ENCODE data around the gene CIAO3. TPM values are rescaled to one million over a fixed set of nuclear protein-coding genes. Genes with fewer than 3 reads are reported as not detected.
"Not testable (repeated sequence)": the region's sequence is repeated elsewhere in the genome, so short reads cannot be mapped to it uniquely, and the experiment has no call there.

The CIAO3 gene
- total RNA-seq, 2 donors from 2014 or later: 38.0 to 40.6 TPM

DNA sequence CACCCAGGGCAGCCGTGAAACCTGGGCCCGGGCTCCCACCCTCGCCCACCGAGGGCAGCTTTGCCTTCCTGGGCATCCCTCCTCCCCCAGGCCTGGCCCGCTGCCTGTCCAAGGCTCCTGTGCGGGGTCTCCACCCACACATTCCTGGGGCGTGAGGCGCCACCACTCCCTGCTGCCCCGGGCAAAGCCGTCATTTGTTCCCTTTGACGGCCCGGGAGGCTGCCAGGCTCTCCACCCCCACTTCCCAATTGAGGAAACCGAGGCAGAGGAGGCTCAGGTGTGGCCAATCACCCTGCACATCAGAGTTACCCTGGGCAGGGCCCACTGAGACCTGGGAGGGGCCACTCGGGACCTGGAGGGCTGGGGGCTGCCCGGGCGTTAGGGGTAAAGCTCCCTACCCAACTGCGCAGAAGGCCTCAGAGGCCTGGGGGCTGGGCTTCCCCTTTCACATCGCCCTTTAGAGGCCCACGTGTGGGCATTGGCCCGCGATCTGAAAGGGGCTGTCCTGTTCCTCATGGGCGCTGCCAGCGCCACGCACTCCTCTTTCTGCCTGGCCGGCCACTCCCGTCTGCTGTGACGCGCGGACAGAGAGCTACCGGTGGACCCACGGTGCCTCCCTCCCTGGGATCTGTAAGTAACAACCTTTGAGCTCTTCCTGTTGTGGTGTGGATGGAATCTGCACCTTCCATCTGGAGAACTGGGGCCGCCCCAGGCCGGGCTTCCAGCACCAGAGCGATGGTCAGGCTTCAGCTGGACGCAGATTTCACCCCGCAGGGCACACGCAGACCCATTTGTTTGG lies 19.9 kb upstream of the CIAO3 start, which contains the start of gene MSLN:
Gene MSLN, plus strand, starts transcription at position 190 of the 799 bp plus-strand sequence. CDS start 1,947 bp downstream, outside the sequence.
- ATAC-seq (replicated peaks in 1 of 2) (no peak), DNase-seq (no peak)
- H3K4me3 Mint-ChIP-seq: no peak within 1 kb of the TSS
- H3K27me3 Mint-ChIP-seq (ENCODE audit: low read depth): no peaks in the 10 kb centered on the region
- no peaks in the 10 kb centered on the region for H3K4me1 Mint-ChIP-seq (ENCODE audit: low read depth)
- H3K9me3 Mint-ChIP-seq: no peaks in the 10 kb centered on the region
- H3K27ac Mint-ChIP-seq: no peak within 1 kb of the TSS
- H3K36me3 Mint-ChIP-seq (ENCODE audit: insufficient read depth in 2 of 2): no peaks in the 10 kb centered on the region

GRCh38 chr16:760065-760464 lies 19.3 kb upstream of the CIAO3 start:
- ATAC-seq (replicated peaks in 1 of 2): no peak
- Mint-ChIP-seq H3K4me1 (ENCODE audit: low read depth) (no peaks in the 10 kb centered on the region), H3K27ac (no peak overlapping the region), H3K36me3 (ENCODE audit: insufficient read depth in 2 of 2) (no peaks in the 10 kb centered on the region), H3K27me3 (ENCODE audit: low read depth) (no peaks in the 10 kb centered on the region), H3K9me3 (no peaks in the 10 kb centered on the region), H3K4me3 (no peak overlapping the region)
- DNase-seq: no peak

DNA sequence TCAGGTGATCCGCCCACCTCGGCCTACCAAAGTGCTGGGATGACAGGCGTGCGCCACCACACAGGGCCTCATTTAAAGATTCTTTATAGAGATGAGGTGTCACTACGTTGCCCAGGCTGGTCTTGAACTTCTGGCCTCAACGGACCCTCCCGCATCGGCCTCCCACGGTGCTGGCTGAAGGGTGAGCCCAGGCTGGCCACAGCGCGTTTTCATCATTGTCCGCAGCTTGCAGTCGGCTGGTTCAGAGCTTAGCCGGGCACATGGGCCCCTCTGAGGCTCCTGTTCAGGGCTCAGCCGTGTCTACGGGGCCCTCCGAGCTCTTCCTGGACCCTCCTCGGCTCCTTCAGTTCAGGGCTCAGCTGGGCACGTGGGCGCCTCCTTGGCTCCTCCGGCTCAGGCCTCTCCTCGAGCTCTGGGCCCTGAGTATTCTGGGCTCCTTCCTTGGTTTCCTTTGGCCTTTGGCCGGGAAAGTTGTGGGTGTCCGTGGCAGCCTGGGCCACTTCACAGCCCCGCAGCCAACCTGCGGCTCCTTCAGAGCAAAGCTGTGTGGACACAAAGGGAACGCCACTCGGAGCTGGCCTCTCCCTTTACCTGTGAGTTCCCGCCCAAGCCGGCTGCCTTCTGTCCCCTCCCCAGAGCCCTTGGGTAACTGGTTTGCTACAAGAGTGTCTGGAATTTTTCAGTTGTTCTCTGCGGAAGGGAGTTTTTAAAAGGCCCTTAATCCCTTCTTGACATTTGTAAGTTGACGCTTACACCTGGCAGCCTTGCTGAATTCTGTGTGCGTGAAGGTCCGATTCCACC lies 18.5 kb upstream of the CIAO3 start:
- Mint-ChIP-seq H3K4me3 (no peak overlapping the region), H3K36me3 (ENCODE audit: insufficient read depth in 2 of 2) (no peaks in the 10 kb centered on the region), H3K27me3 (ENCODE audit: low read depth) (no peaks in the 10 kb centered on the region), H3K9me3 (no peaks in the 10 kb centered on the region), H3K4me1 (ENCODE audit: low read depth) (no peaks in the 10 kb centered on the region), H3K27ac (no peak overlapping the region)
- DNase-seq (no peak), ATAC-seq (replicated peaks in 1 of 2) (no peak)

- Mint-ChIP-seq H3K9me3 (no peaks in the 10 kb centered on the region), H3K27ac (no peak overlapping the region), H3K4me1 (ENCODE audit: low read depth) (no peaks in the 10 kb centered on the region), H3K36me3 (ENCODE audit: insufficient read depth in 2 of 2) (no peaks in the 10 kb centered on the region), H3K4me3 (no peak overlapping the region), H3K27me3 (ENCODE audit: low read depth) (no peaks in the 10 kb centered on the region)
- DNase-seq (no peak), ATAC-seq (replicated peaks in 1 of 2) (peak; percentile 22 to 66)
These were observed 15.6 kb upstream of the CIAO3 start for GRCh38 chr16:756428-756827.

GRCh38 chr16:754656-755055 lies 13.9 kb upstream of the CIAO3 start:
- no peak overlapping the region for H3K4me3 Mint-ChIP-seq
- H3K27ac Mint-ChIP-seq: no peak overlapping the region
- H3K36me3 Mint-ChIP-seq (ENCODE audit: insufficient read depth in 2 of 2): no peaks in the 10 kb centered on the region
- no peak for DNase-seq
- no peaks in the 10 kb centered on the region for H3K27me3 Mint-ChIP-seq (ENCODE audit: low read depth)
- no peaks in the 10 kb centered on the region for H3K4me1 Mint-ChIP-seq (ENCODE audit: low read depth)
- ATAC-seq (replicated peaks in 1 of 2): no peak
- no peaks in the 10 kb centered on the region for H3K9me3 Mint-ChIP-seq

GRCh38 chr16:754121-754607 lies 13.4 kb upstream of the CIAO3 start:
- not testable (repeated sequence) for H3K9me3 Mint-ChIP-seq; H3K27me3 Mint-ChIP-seq (ENCODE audit: low read depth); H3K4me1 Mint-ChIP-seq (ENCODE audit: low read depth); ATAC-seq (replicated peaks in 1 of 2); H3K36me3 Mint-ChIP-seq (ENCODE audit: insufficient read depth in 2 of 2); DNase-seq; H3K27ac Mint-ChIP-seq; H3K4me3 Mint-ChIP-seq

- ATAC-seq (replicated peaks in 1 of 2) (no peak), DNase-seq (no peak)
- no peaks in the 10 kb centered on the region for H3K4me1 Mint-ChIP-seq (ENCODE audit: low read depth)
- H3K36me3 Mint-ChIP-seq (ENCODE audit: insufficient read depth in 2 of 2): no peaks in the 10 kb centered on the region
- H3K27me3 Mint-ChIP-seq (ENCODE audit: low read depth): no peaks in the 10 kb centered on the region
- no peaks in the 10 kb centered on the region for H3K9me3 Mint-ChIP-seq
- H3K27ac Mint-ChIP-seq: no peak overlapping the region
- H3K4me3 Mint-ChIP-seq: no peak overlapping the region
These were observed 11.2 kb upstream of the CIAO3 start for GRCh38 chr16:752007-752312.

DNA sequence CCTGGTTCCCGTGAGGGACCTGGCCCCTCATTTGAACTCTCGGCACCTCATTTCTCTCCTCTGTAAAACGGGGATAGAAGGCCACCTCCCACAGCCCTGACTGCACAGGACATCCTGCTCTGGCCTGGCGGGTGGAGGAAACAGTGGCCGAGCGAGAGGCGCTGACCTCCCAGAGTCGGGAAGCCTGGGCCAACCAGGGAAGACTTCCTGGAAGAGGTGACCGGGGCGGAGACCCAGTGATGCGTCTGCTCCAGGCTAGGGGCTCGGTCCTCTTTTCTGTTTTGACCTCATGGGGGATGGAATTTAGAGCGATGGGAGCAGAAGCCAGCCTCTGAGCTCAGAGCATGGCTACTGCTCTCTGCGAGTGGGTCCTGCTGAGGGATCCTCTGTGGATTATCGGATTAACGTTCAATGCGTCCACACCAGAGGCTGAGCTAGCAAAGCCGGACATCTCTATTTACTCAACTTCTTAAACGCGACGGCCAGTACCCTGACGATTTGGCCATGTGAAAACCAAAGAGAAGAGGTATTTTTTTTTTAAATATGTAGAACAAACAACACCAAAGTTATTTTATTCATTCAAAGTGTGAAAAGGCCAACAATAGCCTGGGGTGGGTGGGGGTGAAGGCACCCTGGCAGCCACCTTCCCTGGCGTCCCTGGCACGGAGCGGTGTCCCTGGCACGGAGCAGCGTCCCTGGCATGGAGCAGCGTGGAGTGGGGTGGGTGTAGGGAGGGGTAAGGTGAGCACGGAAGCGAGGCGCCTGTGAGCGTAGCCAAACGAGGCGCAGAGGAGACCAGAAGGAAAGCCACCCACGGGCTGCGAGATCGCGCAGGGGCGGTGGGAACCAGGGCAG lies 10.6 kb upstream of the CIAO3 start:
- no peaks in the 10 kb centered on the region for H3K9me3 Mint-ChIP-seq
- ATAC-seq (replicated peaks in 1 of 2) (no peak), DNase-seq (no peak)
- H3K27ac Mint-ChIP-seq: no peak overlapping the region
- no peaks in the 10 kb centered on the region for H3K36me3 Mint-ChIP-seq (ENCODE audit: insufficient read depth in 2 of 2)
- H3K4me1 Mint-ChIP-seq (ENCODE audit: low read depth): no peaks in the 10 kb centered on the region
- no peaks in the 10 kb centered on the region for H3K27me3 Mint-ChIP-seq (ENCODE audit: low read depth)
- no peak overlapping the region for H3K4me3 Mint-ChIP-seq

DNA sequence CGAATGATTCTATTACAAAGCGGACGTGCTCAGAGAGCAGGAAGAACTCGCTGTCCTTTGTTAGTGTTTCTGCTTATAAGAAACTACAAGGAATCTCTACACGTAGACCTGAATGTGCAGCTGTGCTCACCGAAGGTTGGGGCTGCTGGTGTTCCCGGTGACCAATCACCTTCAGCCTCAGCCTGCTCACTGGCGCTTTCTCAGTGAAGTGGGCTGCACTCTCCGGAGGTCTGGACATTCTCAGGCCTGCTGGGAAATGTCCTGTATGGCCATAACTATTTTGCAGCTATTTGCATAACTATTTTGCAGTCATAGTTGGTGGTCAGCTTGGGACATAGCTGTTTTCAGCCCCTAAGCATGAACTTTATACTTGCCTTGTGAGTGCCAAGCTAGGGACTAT lies 9.7 kb upstream of the CIAO3 start:
- no peak overlapping the region for H3K4me3 Mint-ChIP-seq
- H3K36me3 Mint-ChIP-seq (ENCODE audit: insufficient read depth in 2 of 2): no peaks in the 10 kb centered on the region
- ATAC-seq (replicated peaks in 1 of 2) (no peak), DNase-seq (no peak)
- H3K27me3 Mint-ChIP-seq (ENCODE audit: low read depth): no peaks in the 10 kb centered on the region
- no peak overlapping the region for H3K27ac Mint-ChIP-seq
- no peaks in the 10 kb centered on the region for H3K4me1 Mint-ChIP-seq (ENCODE audit: low read depth)
- no peaks in the 10 kb centered on the region for H3K9me3 Mint-ChIP-seq

- no peak overlapping the region for H3K27ac Mint-ChIP-seq
- DNase-seq: no peak
- no peaks in the 10 kb centered on the region for H3K4me1 Mint-ChIP-seq (ENCODE audit: low read depth)
- no peak overlapping the region for H3K4me3 Mint-ChIP-seq
- no peaks in the 10 kb centered on the region for H3K36me3 Mint-ChIP-seq (ENCODE audit: insufficient read depth in 2 of 2)
- no peak for ATAC-seq (replicated peaks in 1 of 2)
- no peaks in the 10 kb centered on the region for H3K9me3 Mint-ChIP-seq
- no peaks in the 10 kb centered on the region for H3K27me3 Mint-ChIP-seq (ENCODE audit: low read depth)
These were observed 8.2 kb upstream of the CIAO3 start for GRCh38 chr16:749010-749409.

DNA sequence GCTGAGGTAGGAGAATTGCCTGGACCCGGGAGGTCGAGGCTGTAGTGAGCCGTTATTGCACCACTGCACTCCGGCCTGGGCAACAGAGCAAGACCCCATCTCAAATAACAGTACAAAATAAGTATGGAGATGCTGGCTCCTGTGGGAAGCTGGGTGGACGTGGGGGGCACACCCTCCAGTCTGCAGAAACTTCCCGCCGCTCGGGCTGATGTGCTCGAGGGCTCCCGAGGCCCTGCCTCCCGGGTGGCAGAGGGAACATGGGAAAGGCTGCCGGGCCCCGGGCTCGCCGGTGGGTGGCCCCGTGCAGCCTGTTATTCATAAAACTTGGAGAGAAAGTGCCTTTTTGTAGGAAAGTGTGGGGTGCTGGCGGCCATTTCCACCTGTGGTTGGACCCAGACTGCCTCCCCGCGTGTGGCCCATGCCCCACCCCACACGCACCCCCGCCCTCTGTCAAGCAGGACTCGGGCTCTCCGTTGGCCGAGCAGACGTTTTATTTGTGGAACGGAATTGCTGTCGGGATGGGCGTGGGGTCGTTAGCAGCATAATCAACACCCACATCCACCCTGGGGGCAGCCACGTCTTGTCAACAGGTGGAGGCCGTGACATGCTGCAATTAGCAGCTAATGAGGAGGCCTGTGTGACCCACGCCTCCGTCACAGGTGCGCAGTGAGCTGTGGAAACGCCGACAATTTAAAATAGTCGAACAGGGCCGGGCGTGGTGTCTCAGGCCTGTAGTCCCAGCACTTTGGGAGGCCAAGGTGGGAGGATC lies 7.4 kb upstream of the CIAO3 start:
- Mint-ChIP-seq H3K4me1 (ENCODE audit: low read depth) (no peaks in the 10 kb centered on the region), H3K36me3 (ENCODE audit: insufficient read depth in 2 of 2) (no peaks in the 10 kb centered on the region), H3K4me3 (no peak overlapping the region), H3K27me3 (ENCODE audit: low read depth) (no peaks in the 10 kb centered on the region), H3K27ac (no peak overlapping the region), H3K9me3 (no peaks in the 10 kb centered on the region)
- no peak for ATAC-seq (replicated peaks in 1 of 2)
- DNase-seq: no peak

DNA sequence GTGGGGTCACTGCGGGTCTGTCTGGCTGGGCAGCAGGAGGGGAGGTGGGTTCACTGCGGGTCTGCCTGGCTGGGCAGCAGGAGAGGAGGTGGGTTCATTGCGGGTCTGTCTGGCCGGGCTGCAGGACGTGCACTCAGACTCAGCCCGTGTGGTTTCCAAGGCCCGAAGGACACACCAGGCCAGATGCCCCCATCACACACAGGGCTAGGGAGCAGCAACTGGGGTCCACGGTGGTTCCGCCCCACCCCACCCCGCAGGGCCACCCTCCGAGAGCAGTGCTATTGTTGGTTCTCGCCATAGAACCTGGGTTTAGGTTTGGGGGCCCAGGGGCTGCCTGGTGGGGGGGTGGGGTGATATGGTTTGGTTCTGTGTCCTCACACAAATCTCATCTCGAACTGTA lies 5.8 kb upstream of the CIAO3 start:
- H3K4me1 Mint-ChIP-seq (ENCODE audit: low read depth): no peaks in the 10 kb centered on the region
- no peaks in the 10 kb centered on the region for H3K9me3 Mint-ChIP-seq
- no peak overlapping the region for H3K4me3 Mint-ChIP-seq
- DNase-seq: no peak
- H3K36me3 Mint-ChIP-seq (ENCODE audit: insufficient read depth in 2 of 2): no peaks in the 10 kb centered on the region
- no peak overlapping the region for H3K27ac Mint-ChIP-seq
- no peak for ATAC-seq (replicated peaks in 1 of 2)
- no peaks in the 10 kb centered on the region for H3K27me3 Mint-ChIP-seq (ENCODE audit: low read depth)
